ENCODE results near the gene MAP2K5. TPM values are rescaled to one million over a fixed set of nuclear protein-coding genes. Genes with fewer than 3 reads are reported as not detected.

MAP2K5 gene
- polyA plus RNA-seq, 1 donor from 2014 or later = 12.1 TPM

DNA sequence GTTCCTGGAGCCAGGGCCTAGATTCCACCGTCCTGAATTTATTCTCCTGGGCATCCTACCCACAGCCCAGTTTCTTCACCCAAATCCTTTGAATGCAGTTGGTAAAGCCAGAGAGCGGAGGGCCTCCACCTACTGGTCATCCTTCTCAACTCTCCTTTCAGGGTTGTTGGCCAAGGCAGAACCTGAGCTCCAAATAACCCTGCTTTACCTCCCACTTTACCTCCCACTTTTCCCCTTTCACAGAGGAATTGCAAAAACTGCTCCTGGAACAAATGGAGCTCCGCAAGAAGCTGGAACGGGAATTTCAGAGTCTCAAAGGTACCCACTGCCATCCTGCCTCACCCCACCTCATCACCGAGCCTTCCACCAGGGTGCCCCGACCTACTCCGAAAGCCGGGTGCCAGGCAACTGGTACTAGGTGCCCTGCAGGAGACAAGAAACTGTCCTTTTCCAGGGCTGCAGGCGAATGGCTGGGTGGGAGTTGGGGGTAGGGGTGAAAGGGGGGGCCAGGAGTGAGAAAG is 289.6 kb downstream of the MAP2K5 start:
- no peaks in the 10 kb centered on the region for H3K79me2 ChIP-seq (replicated peaks; ENCODE audit: insufficient read depth, low read length)
- no peak overlapping the region for H3K9ac ChIP-seq (ENCODE audit: low read length)
- H3K9me2 ChIP-seq (ENCODE audit: insufficient read depth, low read length) = no peaks in the 10 kb centered on the region
- peaks cover 99% of the 10 kb centered on the region for H3K27me3 ChIP-seq (ENCODE audit: insufficient read depth, low read depth, low read length)
- no peaks in the 10 kb centered on the region for H3F3A ChIP-seq (ENCODE audit: insufficient read depth, low read length, poor library complexity, severe bottlenecking)
- no peak overlapping the region for H3K4me2 ChIP-seq (ENCODE audit: low read length)
- no peaks in the 10 kb centered on the region for H3K9me3 ChIP-seq (ENCODE audit: low read length)
- no peaks in the 10 kb centered on the region for H4K20me1 ChIP-seq (ENCODE audit: insufficient read depth)
- no peaks in the 10 kb centered on the region for H3K36me3 ChIP-seq (ENCODE audit: insufficient read depth, low read length)
- no peak overlapping the region for H3K27ac ChIP-seq (ENCODE audit: low read length)
- TF ChIP-seq SMC3 (conservative IDR thresholded peaks at IDR 0.05; ENCODE audit: poor library complexity) (no peak), TAF1 (IDR thresholded peaks at IDR 0.05; ENCODE audit: low read depth) (no peak), MXI1 (conservative IDR thresholded peaks at IDR 0.05; ENCODE audit: poor library complexity, severe bottlenecking) (no peak), EP300 (conservative IDR thresholded peaks at IDR 0.05; ENCODE audit: poor library complexity, severe bottlenecking) (no peak)
- TF ChIP-seq, protein P1, sequence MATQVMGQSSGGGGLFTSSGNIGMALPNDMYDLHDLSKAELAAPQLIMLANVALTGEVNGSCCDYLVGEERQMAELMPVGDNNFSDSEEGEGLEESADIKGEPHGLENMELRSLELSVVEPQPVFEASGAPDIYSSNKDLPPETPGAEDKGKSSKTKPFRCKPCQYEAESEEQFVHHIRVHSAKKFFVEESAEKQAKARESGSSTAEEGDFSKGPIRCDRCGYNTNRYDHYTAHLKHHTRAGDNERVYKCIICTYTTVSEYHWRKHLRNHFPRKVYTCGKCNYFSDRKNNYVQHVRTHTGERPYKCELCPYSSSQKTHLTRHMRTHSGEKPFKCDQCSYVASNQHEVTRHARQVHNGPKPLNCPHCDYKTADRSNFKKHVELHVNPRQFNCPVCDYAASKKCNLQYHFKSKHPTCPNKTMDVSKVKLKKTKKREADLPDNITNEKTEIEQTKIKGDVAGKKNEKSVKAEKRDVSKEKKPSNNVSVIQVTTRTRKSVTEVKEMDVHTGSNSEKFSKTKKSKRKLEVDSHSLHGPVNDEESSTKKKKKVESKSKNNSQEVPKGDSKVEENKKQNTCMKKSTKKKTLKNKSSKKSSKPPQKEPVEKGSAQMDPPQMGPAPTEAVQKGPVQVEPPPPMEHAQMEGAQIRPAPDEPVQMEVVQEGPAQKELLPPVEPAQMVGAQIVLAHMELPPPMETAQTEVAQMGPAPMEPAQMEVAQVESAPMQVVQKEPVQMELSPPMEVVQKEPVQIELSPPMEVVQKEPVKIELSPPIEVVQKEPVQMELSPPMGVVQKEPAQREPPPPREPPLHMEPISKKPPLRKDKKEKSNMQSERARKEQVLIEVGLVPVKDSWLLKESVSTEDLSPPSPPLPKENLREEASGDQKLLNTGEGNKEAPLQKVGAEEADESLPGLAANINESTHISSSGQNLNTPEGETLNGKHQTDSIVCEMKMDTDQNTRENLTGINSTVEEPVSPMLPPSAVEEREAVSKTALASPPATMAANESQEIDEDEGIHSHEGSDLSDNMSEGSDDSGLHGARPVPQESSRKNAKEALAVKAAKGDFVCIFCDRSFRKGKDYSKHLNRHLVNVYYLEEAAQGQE (IDR thresholded peaks at IDR 0.05; ENCODE audit: borderline replicate concordance) = no peak
- no peak overlapping the region for H3K4me3 ChIP-seq (ENCODE audit: low read length)
- no peak overlapping the region for H2AFZ ChIP-seq (ENCODE audit: low read depth, low read length)

DNA sequence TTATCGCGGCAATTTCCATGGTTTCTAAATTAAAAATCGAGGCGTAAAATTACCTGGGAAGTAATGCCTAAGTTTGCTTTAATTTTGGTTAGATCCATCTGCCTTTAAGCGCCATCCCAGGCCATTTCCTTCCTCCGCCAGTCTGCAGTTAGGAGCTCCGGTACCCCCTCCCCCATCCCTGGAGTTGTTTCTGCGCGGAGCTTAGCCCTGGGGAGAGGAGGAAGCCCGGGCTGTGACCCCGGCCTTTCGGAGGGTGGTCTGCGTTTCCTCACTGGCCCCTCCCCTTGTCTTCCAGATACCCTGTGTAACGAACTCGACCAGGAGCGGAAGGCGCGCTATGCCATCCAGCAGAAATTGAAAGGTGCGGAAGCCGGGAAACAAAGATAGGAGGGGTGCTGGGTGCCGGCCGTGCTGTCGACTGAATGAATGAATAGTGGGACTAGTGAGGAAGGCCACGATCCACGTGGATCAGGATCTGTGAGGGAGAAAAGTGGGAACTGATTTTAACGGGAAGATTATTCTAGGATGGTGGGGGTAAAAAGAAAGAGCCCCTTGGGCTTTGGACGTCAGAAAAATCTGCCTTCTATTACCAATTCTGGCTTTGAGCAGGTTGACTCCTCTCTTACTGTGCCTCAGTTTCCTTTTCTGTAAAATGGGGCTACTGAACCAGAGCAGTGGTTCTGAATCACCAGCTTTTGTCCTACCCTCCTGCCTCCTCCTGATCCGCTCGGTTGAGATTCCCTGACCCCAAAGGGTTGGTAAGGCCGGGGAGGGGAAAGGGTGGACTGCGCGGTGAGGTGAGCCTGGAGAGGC is 290.6 kb downstream of the MAP2K5 start:
- Histone ChIP-seq H3K27ac (ENCODE audit: low read length) (no peak overlapping the region), H3K4me2 (ENCODE audit: low read length) (no peak overlapping the region), H3K79me2 (replicated peaks; ENCODE audit: insufficient read depth, low read length) (no peaks in the 10 kb centered on the region), H3K36me3 (ENCODE audit: insufficient read depth, low read length) (no peaks in the 10 kb centered on the region), H3K27me3 (ENCODE audit: insufficient read depth, low read depth, low read length) (peaks cover 99% of the 10 kb centered on the region), H4K20me1 (ENCODE audit: insufficient read depth) (no peaks in the 10 kb centered on the region), H3K9me2 (ENCODE audit: insufficient read depth, low read length) (no peaks in the 10 kb centered on the region), H3F3A (ENCODE audit: insufficient read depth, low read length, poor library complexity, severe bottlenecking) (no peaks in the 10 kb centered on the region), H3K4me3 (ENCODE audit: low read length) (peak overlapping the region; percentile 23), H3K9ac (ENCODE audit: low read length) (no peak overlapping the region), H2AFZ (ENCODE audit: low read depth, low read length) (no peak overlapping the region), H3K9me3 (ENCODE audit: low read length) (no peaks in the 10 kb centered on the region)
- TF ChIP-seq SMC3 (conservative IDR thresholded peaks at IDR 0.05; ENCODE audit: poor library complexity) = no peak
- TF ChIP-seq POLR2AphosphoS5 (IDR thresholded peaks at IDR 0.05) = no peak
- no peak for TF ChIP-seq MXI1 (conservative IDR thresholded peaks at IDR 0.05; ENCODE audit: poor library complexity, severe bottlenecking)
- no peak for TF ChIP-seq EP300 (conservative IDR thresholded peaks at IDR 0.05; ENCODE audit: poor library complexity, severe bottlenecking)
- TF ChIP-seq, protein P1 (IDR thresholded peaks at IDR 0.05; ENCODE audit: borderline replicate concordance) = no peak
- TF ChIP-seq TAF1 (IDR thresholded peaks at IDR 0.05; ENCODE audit: low read depth) = no peak
- TF ChIP-seq, protein P2, sequence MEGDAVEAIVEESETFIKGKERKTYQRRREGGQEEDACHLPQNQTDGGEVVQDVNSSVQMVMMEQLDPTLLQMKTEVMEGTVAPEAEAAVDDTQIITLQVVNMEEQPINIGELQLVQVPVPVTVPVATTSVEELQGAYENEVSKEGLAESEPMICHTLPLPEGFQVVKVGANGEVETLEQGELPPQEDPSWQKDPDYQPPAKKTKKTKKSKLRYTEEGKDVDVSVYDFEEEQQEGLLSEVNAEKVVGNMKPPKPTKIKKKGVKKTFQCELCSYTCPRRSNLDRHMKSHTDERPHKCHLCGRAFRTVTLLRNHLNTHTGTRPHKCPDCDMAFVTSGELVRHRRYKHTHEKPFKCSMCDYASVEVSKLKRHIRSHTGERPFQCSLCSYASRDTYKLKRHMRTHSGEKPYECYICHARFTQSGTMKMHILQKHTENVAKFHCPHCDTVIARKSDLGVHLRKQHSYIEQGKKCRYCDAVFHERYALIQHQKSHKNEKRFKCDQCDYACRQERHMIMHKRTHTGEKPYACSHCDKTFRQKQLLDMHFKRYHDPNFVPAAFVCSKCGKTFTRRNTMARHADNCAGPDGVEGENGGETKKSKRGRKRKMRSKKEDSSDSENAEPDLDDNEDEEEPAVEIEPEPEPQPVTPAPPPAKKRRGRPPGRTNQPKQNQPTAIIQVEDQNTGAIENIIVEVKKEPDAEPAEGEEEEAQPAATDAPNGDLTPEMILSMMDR (IDR thresholded peaks at IDR 0.05; ENCODE audit: poor library complexity, severe bottlenecking) = no peak
- no peak for TF ChIP-seq RAD21 (conservative IDR thresholded peaks at IDR 0.05)
- no peak for TF ChIP-seq EZH2 (IDR thresholded peaks at IDR 0.05; ENCODE audit: borderline replicate concordance, insufficient read depth, low read length, poor library complexity, severe bottlenecking)
